ENCODE measurements around the gene ERC1. TPM values are rescaled to one million over a fixed set of nuclear protein-coding genes. Genes with fewer than 3 reads are reported as not detected.

Gene ERC1
- total and polyA plus RNA-seq, 7 donors: 5.4 to 97.8 (median 34.6) TPM

GRCh38 chr12:953776-954175 is 37.2 kb upstream of the ERC1 start:
- no peak for DNase-seq
- 59 to 71% methylated on average over 7 of the region's 7 CpGs for WGBS, 2 donors
- no peak for TF ChIP-seq POLR2A (IDR thresholded peaks at IDR 0.05)

GRCh38 chr12:954741-955140 is 36.3 kb upstream of the ERC1 start:
- peaks cover 0 to 11% (median 2%) of the 10 kb centered on the region in 4 donors for H3K4me1 ChIP-seq
- H3K9me3 ChIP-seq: no peaks in the 10 kb centered on the region
- no peaks in the 10 kb centered on the region for H3K27me3 ChIP-seq
- no peaks in the 10 kb centered on the region for H3K36me3 ChIP-seq
- H3K4me3 ChIP-seq: no peak overlapping the region
- TF ChIP-seq POLR2AphosphoS5 (IDR thresholded peaks at IDR 0.05): no peak
- no peak for DNase-seq
- H3K27ac ChIP-seq: no peak overlapping the region
- intact Hi-C loops (cut with DNase I): loop anchor here (10.0 kb wide), 1 partner anchor 140 kb away; no protein-coding TSS in a partner anchor

More at GRCh38 chr12:953776-954175, 37.2 kb upstream of the ERC1 start:
- no peaks in the 10 kb centered on the region for H3K27me3 ChIP-seq
- no peak overlapping the region for H3K4me3 ChIP-seq
- no peaks in the 10 kb centered on the region for H3K36me3 ChIP-seq
- intact Hi-C loops (cut with DNase I): loop anchor here (10.0 kb wide), 1 partner anchor 141 kb away; no protein-coding TSS in a partner anchor
- H3K27ac ChIP-seq: no peak overlapping the region
- peaks cover 0 to 10% (median 2%) of the 10 kb centered on the region in 4 donors for H3K4me1 ChIP-seq
- no peaks in the 10 kb centered on the region for H3K9me3 ChIP-seq

GRCh38 chr12:955939-956338 is 35.1 kb upstream of the ERC1 start:
- Histone ChIP-seq H3K4me1 (peaks cover 0 to 7% (median 0%) of the 10 kb centered on the region in 4 donors), H3K36me3 (no peaks in the 10 kb centered on the region), H3K27ac (no peak overlapping the region), H3K27me3 (no peaks in the 10 kb centered on the region), H3K4me3 (no peak overlapping the region), H3K9me3 (no peaks in the 10 kb centered on the region)
- no peak for TF ChIP-seq CTCF (IDR thresholded peaks at IDR 0.05)
- TF ChIP-seq POLR2A (IDR thresholded peaks at IDR 0.05): no peak
- WGBS, 2 donors: 97% methylated on average over 6 of the region's 6 CpGs
- DNase-seq: no peak
- intact Hi-C loops (cut with DNase I): loop anchor here (10.0 kb wide), 1 partner anchor 139 kb away; no protein-coding TSS in a partner anchor

- TF ChIP-seq POLR2AphosphoS5 (IDR thresholded peaks at IDR 0.05) (no peak), EP300 (IDR thresholded peaks at IDR 0.05) (no peak), CTCF (IDR thresholded peaks at IDR 0.05) (no peak), POLR2A (IDR thresholded peaks at IDR 0.05) (no peak)
- Histone ChIP-seq H3K4me3 (no peak overlapping the region), H3K36me3 (no peaks in the 10 kb centered on the region), H3K27ac (peak overlapping the region in 1 of 4 donors; percentile 25), H3K27me3 (no peaks in the 10 kb centered on the region), H3K4me1 (peaks cover 0 to 7% (median 0%) of the 10 kb centered on the region in 4 donors), H3K9me3 (no peaks in the 10 kb centered on the region)
- no peak for DNase-seq
- intact Hi-C loops (cut with DNase I): loop anchor here (10.0 kb wide), 1 partner anchor 136 kb away; no protein-coding TSS in a partner anchor
- 61 to 73% methylated on average over 8 of the region's 8 CpGs for WGBS, 2 donors
Observed at GRCh38 chr12:958588-959123, 32.4 kb upstream of the ERC1 start.

- TF ChIP-seq EP300 (IDR thresholded peaks at IDR 0.05) (no peak), CTCF (IDR thresholded peaks at IDR 0.05) (no peak), POLR2A (IDR thresholded peaks at IDR 0.05) (no peak), POLR2AphosphoS5 (IDR thresholded peaks at IDR 0.05) (no peak)
- intact Hi-C loops (cut with DNase I): no loop called here
- no peaks in the 10 kb centered on the region for H3K4me1 ChIP-seq
- H3K27me3 ChIP-seq: no peaks in the 10 kb centered on the region
- no peak for DNase-seq
- no peaks in the 10 kb centered on the region for H3K36me3 ChIP-seq
- no peaks in the 10 kb centered on the region for H3K9me3 ChIP-seq
- no peak overlapping the region for H3K27ac ChIP-seq
- WGBS, 2 donors: 88 to 89% methylated on average over 6 of the region's 6 CpGs
- no peak overlapping the region for H3K4me3 ChIP-seq
Observed at GRCh38 chr12:966724-967123, 24.3 kb upstream of the ERC1 start.

- H3K27ac ChIP-seq: no peak overlapping the region
- H3K36me3 ChIP-seq: no peaks in the 10 kb centered on the region
- DNase-seq: no peak
- intact Hi-C loops (cut with DNase I): no loop called here
- no peak for TF ChIP-seq EP300 (IDR thresholded peaks at IDR 0.05)
- TF ChIP-seq POLR2AphosphoS5 (IDR thresholded peaks at IDR 0.05): no peak
- TF ChIP-seq POLR2A (IDR thresholded peaks at IDR 0.05): no peak
- TF ChIP-seq CTCF (IDR thresholded peaks at IDR 0.05): no peak
- 80 to 84% methylated on average over 9 of the region's 9 CpGs for WGBS, 2 donors
- no peaks in the 10 kb centered on the region for H3K27me3 ChIP-seq
- H3K4me3 ChIP-seq: no peak overlapping the region
- H3K4me1 ChIP-seq: no peaks in the 10 kb centered on the region
- H3K9me3 ChIP-seq: no peaks in the 10 kb centered on the region
Observed at GRCh38 chr12:967641-968040, 23.4 kb upstream of the ERC1 start.
